OCI-LY3 (cell line): ENCODE data around the gene ARGLU1.

Source experiments
- H2AFZ ChIP-seq: fragments of 200-600, 300-600 bp; shearing (Covaris generic); 2 replicates; pipeline ENCODE4 v1.6.0; 2014; ENCODE audit warnings: antibody characterized with exemption, low read depth, low read length
- H3K27ac ChIP-seq: fragments of 200-600, 300-600 bp; sonication (generic); 2 replicates; pipeline ENCODE4 v1.5.1; 2014; ENCODE audit warnings: mild to moderate bottlenecking, low read length, moderate library complexity, mixed read lengths
- H3K27me3 ChIP-seq: fragments of 200-600, 300-600 bp; sonication (generic); 2 replicates; pipeline ENCODE4 v1.6.1; 2014; ENCODE audit warnings: low read depth, low read length, mixed read lengths
- H3K36me3 ChIP-seq: fragments of 200-600, 300-600 bp; sonication (generic); replicated peaks from 2 replicates; pipeline ENCODE3; 2014; ENCODE audit warnings: low read depth, low read length, mixed read lengths
- H3K4me1 ChIP-seq: fragments of 300-600, 200-600 bp; sonication (generic); 2 replicates; pipeline ENCODE4 v1.6.1; 2014; ENCODE audit warnings: low read length, mixed read lengths
- H3K4me2 ChIP-seq: fragments of 200-600, 300-600 bp; sonication (generic); 2 replicates; pipeline ENCODE4 v1.6.1; 2014; ENCODE audit warnings: low read length, mixed read lengths
- H3K4me3 ChIP-seq: fragments of 300-600, 200-600 bp; sonication (generic); 2 replicates; pipeline ENCODE4 v1.5.1; 2014; ENCODE audit warnings: antibody characterized with exemption, mild to moderate bottlenecking, low read length, moderate library complexity
- H3K79me2 ChIP-seq: fragments of 300-600, 200-600 bp; shearing (Covaris generic); 2 replicates; pipeline ENCODE4 v1.6.1; 2014; ENCODE audit warnings: mild to moderate bottlenecking, low read length, mixed read lengths
- H3K9ac ChIP-seq: fragments of 300-600, 200-600 bp; shearing (Covaris generic); 2 replicates; pipeline ENCODE4 v1.6.0; 2014; ENCODE audit warnings: mild to moderate bottlenecking, low read length, moderate library complexity
- H3K9me3 ChIP-seq: fragments of 200-600, 300-600 bp; shearing (Covaris generic); 2 replicates; pipeline ENCODE4 v1.6.1; 2014; ENCODE audit warnings: low read length, mixed read lengths; ENCODE audit not compliant: insufficient read depth
- H4K20me1 ChIP-seq: fragments of 200-600, 300-600 bp; sonication (generic); 2 replicates; pipeline ENCODE4 v1.6.1; 2016; ENCODE audit warnings: low read length, mixed read lengths; ENCODE audit not compliant: insufficient read depth
- EZH2phosphoT487 ChIP-seq: fragments of 200-600 bp; shearing (Covaris generic); IDR thresholded peaks from 2 replicates; pipeline ENCODE4 v1.6.1; 2018; ENCODE audit warnings: antibody characterized with exemption, mixed run types, low read depth
- TF ChIP-seq, protein P1 (sequence below): fragments of 200-600, 300-600 bp; sonication (generic); IDR thresholded peaks from 2 replicates; pipeline ENCODE4 v1.5.1; 2014; ENCODE audit warnings: antibody characterized with exemption, low read length, low read depth

The ARGLU1 gene

DNA sequence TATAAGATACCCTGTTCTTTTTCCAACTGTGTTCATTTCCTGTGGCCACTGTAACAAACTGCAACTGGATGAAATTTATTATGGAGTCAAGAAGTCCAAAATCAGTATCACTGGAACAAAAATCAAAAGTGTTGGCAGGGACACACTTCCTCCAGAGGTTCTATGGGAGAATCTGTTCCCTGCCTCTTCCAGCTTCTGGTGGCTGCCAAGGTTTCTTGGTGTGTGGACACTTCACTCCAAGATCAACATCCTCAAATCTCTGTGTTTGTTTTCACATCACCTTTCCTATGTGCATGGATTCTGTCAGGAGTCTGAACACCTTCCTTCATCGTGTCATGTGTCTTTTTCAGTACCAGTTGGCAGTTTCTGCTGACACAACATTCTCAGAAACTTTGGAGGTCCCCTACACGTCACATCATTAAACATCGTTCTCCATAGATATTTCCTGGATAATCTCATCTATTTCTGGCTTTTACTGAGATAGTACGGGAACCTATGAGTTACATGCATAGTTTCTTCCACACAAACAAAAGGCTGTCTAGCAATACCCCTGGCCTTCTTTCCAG lies 17.3 kb downstream of the ARGLU1 start:
- Histone ChIP-seq H3K27me3 (no peaks in the 10 kb centered on the region), H3K4me1 (peaks cover 6% of the 10 kb centered on the region; the same call in 1 of the 2 replicates), H3K27ac (no peak overlapping the region), H3K4me3 (no peak overlapping the region), H2AFZ (no peak overlapping the region), H3K79me2 (peaks cover 100% of the 10 kb centered on the region), H3K9ac (no peak overlapping the region), H3K36me3 (peaks cover 75% of the 10 kb centered on the region), H3K4me2 (no peak overlapping the region), H3K9me3 (no peaks in the 10 kb centered on the region), H4K20me1 (peaks cover 81% of the 10 kb centered on the region)
- TF ChIP-seq, protein P1, sequence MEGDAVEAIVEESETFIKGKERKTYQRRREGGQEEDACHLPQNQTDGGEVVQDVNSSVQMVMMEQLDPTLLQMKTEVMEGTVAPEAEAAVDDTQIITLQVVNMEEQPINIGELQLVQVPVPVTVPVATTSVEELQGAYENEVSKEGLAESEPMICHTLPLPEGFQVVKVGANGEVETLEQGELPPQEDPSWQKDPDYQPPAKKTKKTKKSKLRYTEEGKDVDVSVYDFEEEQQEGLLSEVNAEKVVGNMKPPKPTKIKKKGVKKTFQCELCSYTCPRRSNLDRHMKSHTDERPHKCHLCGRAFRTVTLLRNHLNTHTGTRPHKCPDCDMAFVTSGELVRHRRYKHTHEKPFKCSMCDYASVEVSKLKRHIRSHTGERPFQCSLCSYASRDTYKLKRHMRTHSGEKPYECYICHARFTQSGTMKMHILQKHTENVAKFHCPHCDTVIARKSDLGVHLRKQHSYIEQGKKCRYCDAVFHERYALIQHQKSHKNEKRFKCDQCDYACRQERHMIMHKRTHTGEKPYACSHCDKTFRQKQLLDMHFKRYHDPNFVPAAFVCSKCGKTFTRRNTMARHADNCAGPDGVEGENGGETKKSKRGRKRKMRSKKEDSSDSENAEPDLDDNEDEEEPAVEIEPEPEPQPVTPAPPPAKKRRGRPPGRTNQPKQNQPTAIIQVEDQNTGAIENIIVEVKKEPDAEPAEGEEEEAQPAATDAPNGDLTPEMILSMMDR: no peak
- TF ChIP-seq EZH2phosphoT487: no peak

DNA sequence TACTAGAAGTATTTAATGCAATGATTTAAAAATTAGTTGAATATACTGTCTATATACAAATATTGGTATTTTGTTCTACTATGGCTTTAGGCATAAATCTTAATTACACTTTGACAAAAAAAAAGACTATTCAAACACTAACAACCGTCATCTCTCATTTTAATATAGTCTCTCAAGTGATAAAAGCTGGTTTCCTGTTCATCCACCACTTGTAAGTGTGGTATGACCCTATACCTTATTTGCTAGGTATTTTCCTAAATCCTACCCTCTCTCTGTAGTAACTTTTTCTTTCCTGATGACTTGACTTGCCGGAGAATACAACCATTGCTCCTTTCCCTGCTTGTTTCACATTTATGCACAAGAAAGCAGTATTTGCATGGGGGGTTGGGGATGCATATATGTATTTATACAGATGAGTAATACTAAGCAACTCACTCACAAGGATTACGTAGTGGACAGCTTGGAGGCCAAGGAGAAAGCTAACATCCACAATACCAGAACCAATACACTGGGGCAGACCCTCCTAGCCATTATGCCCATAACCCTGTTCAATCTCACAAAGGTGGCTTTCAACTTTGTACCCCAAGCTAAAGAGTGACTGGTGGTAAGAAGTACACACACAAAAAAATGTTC lies 19.8 kb downstream of the ARGLU1 start:
- no peak overlapping the region for H3K4me3 ChIP-seq
- H3K36me3 ChIP-seq: peaks cover 71% of the 10 kb centered on the region
- H3K4me1 ChIP-seq: peaks cover 6% of the 10 kb centered on the region; the same call in 1 of the 2 replicates
- TF ChIP-seq, protein P1: no peak
- H3K27me3 ChIP-seq: no peaks in the 10 kb centered on the region
- no peaks in the 10 kb centered on the region for H3K9me3 ChIP-seq
- H2AFZ ChIP-seq: no peak overlapping the region
- no peak overlapping the region for H3K9ac ChIP-seq
- H3K27ac ChIP-seq: no peak overlapping the region
- peaks cover 81% of the 10 kb centered on the region for H4K20me1 ChIP-seq
- H3K79me2 ChIP-seq: peaks cover 90% of the 10 kb centered on the region
- H3K4me2 ChIP-seq: no peak overlapping the region

DNA sequence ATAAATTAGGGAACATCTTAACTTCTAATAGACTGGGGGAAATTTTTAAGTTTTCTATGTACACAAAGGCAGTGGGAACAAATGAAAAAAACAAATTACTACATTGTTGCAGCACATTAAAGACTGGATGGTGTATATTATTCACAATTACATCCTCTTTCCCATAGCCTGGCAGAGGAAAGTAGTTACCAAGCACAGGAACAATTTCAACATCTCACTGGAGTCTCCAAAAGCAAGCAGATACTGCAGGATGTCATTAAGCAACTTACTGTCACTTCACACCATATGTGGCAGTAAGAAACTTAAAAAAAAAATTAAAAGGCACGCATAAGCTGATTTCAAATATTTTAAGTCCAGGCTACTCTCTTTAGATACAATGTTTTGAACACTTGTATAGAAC lies 26.1 kb downstream of the ARGLU1 start:
- Histone ChIP-seq H3K36me3 (peaks cover 76% of the 10 kb centered on the region), H3K4me1 (no peaks in the 10 kb centered on the region), H3K4me2 (no peak overlapping the region), H3K9ac (no peak overlapping the region), H3K27ac (no peak overlapping the region), H3K27me3 (no peaks in the 10 kb centered on the region), H3K9me3 (no peaks in the 10 kb centered on the region), H4K20me1 (peaks cover 31% of the 10 kb centered on the region), H3K79me2 (peaks cover 47% of the 10 kb centered on the region), H3K4me3 (no peak overlapping the region), H2AFZ (no peak overlapping the region)
- TF ChIP-seq, protein P1: no peak
- no peak for TF ChIP-seq EZH2phosphoT487

DNA sequence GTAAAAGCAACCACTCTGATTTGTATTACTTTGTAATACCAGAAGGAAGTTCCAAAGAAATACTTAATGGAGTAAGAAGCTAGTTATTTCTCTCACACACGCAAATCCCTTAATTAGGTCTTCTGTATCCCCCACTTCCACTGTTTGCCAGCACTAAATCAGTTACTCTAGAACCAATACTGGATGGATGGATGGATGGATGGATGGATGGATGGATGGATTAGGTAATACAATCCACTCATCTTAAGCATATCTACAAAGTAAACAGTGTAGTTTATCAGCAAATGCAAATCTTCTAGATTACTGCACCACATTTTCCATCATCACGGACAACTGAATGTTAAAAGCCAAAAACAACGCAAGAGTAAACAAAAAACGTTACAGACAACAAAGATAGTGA lies 27.3 kb downstream of the ARGLU1 start:
- TF ChIP-seq EZH2phosphoT487: no peak
- TF ChIP-seq, protein P1: no peak
- H3K27ac ChIP-seq: no peak overlapping the region
- no peak overlapping the region for H2AFZ ChIP-seq

More for the DNA sequence above, 27.3 kb downstream of the ARGLU1 start:
- no peaks in the 10 kb centered on the region for H3K9me3 ChIP-seq
- no peak overlapping the region for H3K4me2 ChIP-seq
- no peaks in the 10 kb centered on the region for H3K4me1 ChIP-seq
- peaks cover 19% of the 10 kb centered on the region for H4K20me1 ChIP-seq
- H3K4me3 ChIP-seq: no peak overlapping the region
- H3K79me2 ChIP-seq: peaks cover 35% of the 10 kb centered on the region
- no peaks in the 10 kb centered on the region for H3K27me3 ChIP-seq
- no peak overlapping the region for H3K9ac ChIP-seq
- peaks cover 76% of the 10 kb centered on the region for H3K36me3 ChIP-seq
